NCI-H526 (cell line): ENCODE results near the gene SLC18A2.
A peak's percentile ranks its signal among the peaks of the same experiment; 100 is the strongest.
"Not testable (repeated sequence)": the region's sequence is repeated elsewhere in the genome, so short reads cannot be mapped to it uniquely, and the experiment has no call there.

Experiments
- DNase-seq, 2 experiments: peaks; one replicate each; lab custom pipeline; 2025; lab: John Stamatoyannopoulos, UW

Gene SLC18A2

DNA sequence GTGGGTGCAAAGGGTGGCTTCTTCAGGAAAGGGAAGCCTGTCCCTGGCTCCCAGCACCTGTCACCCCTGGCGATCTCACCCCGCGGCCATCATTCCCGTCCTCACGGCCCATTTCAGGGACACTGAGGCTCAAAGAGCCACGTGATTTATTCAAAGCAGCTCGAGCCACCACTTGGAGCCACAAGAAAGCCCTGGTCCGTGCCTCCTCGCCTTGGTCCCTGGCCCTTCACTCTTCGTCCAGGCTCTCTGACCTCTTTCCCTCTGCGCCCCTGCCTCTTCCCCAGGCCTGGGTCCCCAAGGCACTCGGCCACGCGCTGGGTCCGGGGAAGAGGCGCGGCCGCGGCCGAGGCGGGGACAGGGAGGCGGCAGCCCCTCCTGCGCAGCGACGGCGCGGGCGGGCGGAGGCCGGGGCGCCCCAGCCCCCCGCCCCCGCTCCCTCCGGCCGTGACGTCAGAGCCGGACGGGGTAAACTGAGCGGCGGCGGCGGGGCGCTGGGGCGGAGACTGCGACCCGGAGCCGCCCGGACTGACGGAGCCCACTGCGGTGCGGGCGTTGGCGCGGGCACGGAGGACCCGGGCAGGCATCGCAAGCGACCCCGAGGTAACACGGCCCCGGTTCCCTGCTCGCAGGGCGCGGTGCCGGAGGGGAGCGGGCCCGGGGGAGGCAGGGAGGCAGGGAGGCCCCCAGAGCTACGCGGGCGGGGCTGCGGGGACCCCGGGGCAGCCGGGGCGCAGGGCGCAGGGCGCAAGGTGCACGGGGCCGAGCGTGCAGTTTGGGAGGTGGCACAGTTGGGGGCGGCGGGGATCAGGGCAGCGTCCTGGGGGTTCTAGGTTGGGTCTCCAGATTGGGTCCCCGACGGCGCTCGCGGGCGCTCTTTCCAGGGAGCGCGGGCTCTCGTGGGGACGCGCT, at the start of gene SLC18A2:
Gene SLC18A2, plus strand, starts transcription at position 494 of the 909 bp plus-strand sequence. CDS start 580 bp downstream, outside the sequence.
- DNase-seq = peak in 1 of 2 experiments; percentile 21

DNA sequence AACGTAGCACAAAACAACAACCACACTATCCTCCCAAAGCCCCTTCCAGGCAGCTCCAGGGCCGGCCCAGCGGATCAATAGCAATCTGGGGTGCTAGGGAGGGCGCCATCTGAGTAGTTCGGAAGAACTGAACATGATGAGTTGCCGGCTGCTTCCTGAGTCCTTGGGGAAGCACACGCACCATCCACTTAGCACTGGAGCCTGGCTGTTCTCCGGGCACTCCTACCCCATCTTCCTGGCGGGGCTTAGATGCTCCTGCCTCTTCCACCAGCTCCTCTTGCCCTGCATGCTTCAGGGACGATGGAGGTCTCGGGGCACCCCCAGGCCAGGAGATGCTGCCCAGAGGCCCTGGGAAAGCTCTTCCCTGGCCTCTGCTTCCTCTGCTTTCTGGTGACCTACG, 43.7 kb upstream of the SLC18A2 start, which contains the start of gene KCNK18:
Gene KCNK18, plus strand, starts transcription at position 301 of the 400 bp plus-strand sequence. Its CDS starts 0 bp downstream, at position 301.
- no peak for DNase-seq

GRCh38 chr10:117198088-117198487, 42.8 kb upstream of the SLC18A2 start:
- DNase-seq = no peak

- no peak for DNase-seq
These were observed 39.1 kb upstream of the SLC18A2 start for GRCh38 chr10:117201826-117202225.

- no peak for DNase-seq
These were observed 36.6 kb upstream of the SLC18A2 start for GRCh38 chr10:117204316-117204715.

- no peak for DNase-seq
These were observed 28.7 kb upstream of the SLC18A2 start for GRCh38 chr10:117212176-117212575.

GRCh38 chr10:117214401-117214800, 26.5 kb upstream of the SLC18A2 start:
- peak; percentile 69 to 70 for DNase-seq

GRCh38 chr10:117215079-117215478, 25.8 kb upstream of the SLC18A2 start:
- no peak for DNase-seq

DNA sequence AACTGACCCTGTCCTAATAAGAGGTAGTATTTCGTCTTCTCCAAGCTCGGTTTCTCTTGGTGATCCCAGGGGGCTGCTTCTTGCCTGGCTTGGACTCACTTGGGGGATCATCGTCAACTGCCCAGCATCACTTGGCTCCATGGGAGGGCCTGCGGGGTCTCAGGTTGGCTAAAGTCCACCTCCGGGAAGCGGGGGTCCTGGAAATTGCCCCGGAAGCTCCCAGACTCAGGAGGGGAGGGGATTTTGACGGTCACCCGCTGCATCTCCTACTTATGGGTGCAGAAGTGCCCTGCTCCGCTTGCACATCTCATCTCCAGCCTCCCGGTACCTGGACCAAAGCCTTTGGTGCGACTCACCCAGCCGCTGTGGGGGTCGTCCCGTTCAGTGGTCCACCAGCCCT, 24.9 kb upstream of the SLC18A2 start:
- no peak for DNase-seq

GRCh38 chr10:117216611-117217195, 24.2 kb upstream of the SLC18A2 start:
- peak; percentile 29 to 79 for DNase-seq

- DNase-seq = no peak
These were observed 23.6 kb upstream of the SLC18A2 start for GRCh38 chr10:117217196-117217761.

GRCh38 chr10:117218654-117219053, 22.3 kb upstream of the SLC18A2 start:
- DNase-seq = peak; percentile 5 to 43

DNA sequence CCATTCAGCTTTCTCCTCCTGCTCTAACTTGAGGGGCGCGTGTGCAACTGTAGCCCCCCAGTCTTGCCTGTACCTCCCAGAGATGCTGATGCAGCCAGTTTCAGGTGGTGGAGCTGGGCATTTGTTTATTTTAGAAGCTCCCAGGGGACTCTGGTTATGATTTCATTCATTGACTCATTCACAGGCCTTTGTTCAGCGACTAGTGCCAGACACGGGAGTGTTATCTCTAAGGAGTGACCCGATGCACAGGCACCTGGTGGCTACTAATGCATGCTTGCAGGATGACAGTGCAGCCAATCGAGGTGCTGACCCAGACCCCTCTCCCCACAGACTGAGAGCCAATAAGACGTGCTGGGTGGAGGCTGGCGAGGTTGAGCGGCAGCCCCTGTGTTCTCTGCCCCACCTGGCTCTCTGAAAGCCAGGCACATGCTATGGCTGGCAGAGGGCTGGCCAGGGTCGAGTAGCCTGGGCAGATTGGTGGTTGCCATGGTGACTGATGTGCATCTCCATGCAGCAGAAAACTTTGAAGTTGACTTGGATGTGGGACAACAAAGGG, 19.7 kb upstream of the SLC18A2 start:
- DNase-seq = peak; percentile 83 to 90

DNA sequence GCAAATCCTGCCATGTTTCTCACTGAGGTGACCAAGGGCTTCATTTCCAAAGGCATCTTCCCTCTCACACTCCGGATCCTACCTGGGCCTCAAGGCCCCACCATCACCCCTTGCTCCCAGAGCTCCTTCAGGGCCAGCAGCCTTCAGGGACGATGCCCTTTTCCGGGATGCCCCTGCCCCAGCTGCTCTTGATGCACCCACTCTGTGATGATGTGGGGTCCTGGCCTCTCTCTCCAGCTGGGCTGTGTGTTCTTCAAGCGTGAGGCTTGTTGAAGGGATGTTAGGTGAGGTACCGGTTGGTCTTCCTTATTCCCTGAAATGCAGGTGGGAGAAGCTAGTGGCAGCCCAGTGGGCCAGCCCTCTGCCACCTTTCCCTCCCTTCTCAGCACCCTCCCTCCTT, 18.4 kb upstream of the SLC18A2 start:
- no peak for DNase-seq

- DNase-seq = peak; percentile 84 to 88
These were observed 17.8 kb upstream of the SLC18A2 start for GRCh38 chr10:117222976-117223692.

DNA sequence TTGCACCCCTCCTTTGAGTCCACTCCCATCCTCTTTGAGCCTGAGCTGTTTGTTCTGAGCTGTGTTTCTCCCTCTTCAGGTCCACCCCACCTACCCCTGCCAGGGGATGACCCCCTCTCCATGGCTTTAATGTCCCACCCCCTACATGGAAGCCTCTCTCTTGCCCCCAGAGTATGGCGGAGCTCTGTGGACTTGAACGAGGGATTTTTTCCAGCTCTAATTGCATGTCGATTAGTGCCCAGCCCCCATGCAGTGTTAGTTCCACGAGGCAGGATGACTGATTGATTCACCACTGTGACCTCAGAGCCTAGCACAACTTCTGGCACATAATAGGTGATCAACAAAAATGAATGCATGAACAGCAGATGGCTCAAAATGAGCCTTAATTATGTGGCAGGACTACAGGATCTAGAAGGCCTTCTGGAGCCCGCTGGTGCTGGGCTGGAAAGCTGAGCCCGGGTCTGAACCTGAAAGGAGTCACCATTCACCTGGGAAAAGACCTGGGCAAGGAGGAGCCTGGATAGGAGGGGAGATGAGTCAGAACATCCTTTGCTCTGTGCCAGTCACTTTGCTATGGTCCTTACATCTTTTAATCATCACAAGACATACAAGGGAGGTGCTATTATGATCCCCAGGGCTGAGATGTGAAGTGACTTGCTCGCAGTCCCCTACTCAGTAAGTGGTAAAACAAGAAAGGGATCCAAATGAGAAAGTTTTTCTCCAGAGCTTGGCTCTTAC, 17.1 kb upstream of the SLC18A2 start:
- DNase-seq = no peak

DNA sequence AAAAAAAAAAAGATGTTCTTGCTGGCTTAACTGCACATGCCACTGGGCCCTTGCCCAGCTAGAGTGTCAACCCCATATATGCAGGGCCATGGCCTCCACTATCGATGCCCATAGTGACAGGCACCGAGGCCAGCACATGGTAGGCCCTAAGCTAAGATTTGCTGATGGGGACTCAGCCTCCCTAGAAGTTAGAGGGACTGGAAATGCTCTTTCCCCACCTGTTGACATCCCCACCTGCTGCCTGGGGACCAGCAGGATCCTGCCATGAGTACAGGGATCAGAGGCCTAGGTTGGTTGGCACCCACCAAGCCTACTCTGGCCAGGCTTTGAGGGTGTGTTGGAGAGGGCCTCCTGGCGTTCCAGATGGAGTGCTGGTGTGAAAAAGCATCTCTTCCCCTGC, 16.0 kb upstream of the SLC18A2 start:
- DNase-seq = no peak

DNA sequence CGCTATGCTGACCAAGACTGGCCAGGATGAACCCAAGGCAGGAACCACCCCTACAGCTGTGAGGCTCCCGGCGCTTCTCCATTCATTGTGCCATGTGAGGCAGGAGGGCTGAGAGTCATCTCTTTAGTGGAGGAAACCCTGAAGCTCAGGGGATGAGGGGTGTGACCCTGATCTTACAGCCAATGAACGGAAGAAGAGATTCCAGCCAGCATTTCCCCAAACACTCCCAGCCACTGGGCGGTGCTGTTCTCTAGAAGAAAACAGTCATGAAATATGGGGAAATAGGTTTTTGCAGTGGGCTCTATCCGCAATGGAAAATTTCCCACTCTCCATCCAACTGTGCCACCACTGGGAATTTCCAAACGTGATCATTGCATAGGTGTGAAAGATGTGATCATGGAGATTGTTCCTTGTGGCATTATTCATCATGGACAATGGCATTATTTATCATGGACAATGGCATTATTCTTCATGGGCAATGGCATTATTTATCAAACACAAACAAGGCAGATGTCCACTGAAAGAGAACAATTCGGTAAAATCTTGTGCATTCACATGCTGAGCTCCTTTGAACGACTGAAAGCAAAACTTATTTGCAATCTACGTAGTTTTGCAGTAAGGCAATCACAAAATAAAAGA, 14.0 kb upstream of the SLC18A2 start:
- DNase-seq = peak; percentile 13 to 49

GRCh38 chr10:117228210-117228609, 12.7 kb upstream of the SLC18A2 start:
- DNase-seq = no peak

- not testable (repeated sequence) for DNase-seq
These were observed 10.8 kb upstream of the SLC18A2 start for GRCh38 chr10:117230107-117230506.
